Activated B cell treated with CpG ODN at 0.5 μM for 24 hours (primary cell): Measurements from ENCODE around the gene TNFAIP8. TPM values are rescaled to one million over a fixed set of nuclear protein-coding genes. Genes with fewer than 3 reads are reported as not detected.
A peak's percentile ranks its signal among the peaks of the same experiment; 100 is the strongest.

ENCODE experiments used
- ATAC-seq: fragments of 200-7000 bp; cut with Tn5 transposase; one replicate; pipeline ENCODE4 v1.10.0; 2021; ENCODE audit warnings: low read depth, mild to moderate bottlenecking, moderate library complexity
- CTCF ChIA-PET: fragments of 350-600 bp; sonication (Branson Sonifier 250); formaldehyde crosslinking; loops from one replicate; lab custom pipeline; 2021; ENCODE audit warnings: antibody characterized with exemption; lab: Charles Lee
- POLR2A ChIA-PET: fragments of 350-600 bp; sonication (Branson Sonifier 250); formaldehyde crosslinking; loops from one replicate; lab custom pipeline; 2021; ENCODE audit warnings: antibody characterized with exemption; lab: Charles Lee
- DNase-seq: peaks from one replicate; pipeline ENCODE4 v3.0.0; 2022
- H3K27ac Mint-ChIP-seq: one replicate; pipeline ENCODE4 v1.8.0; 2020; ENCODE audit warnings: mixed read lengths
- H3K27me3 Mint-ChIP-seq: one replicate; pipeline ENCODE4 v1.8.0; 2021; ENCODE audit warnings: mixed read lengths
- H3K36me3 Mint-ChIP-seq: one replicate; pipeline ENCODE4 v1.8.0; 2021; ENCODE audit warnings: low read depth, mixed read lengths
- H3K4me1 Mint-ChIP-seq: one replicate; pipeline ENCODE4 v1.8.0; 2021; ENCODE audit warnings: mixed read lengths
- H3K4me3 Mint-ChIP-seq: one replicate; pipeline ENCODE4 v1.8.0; 2020; ENCODE audit warnings: mild to moderate bottlenecking, mixed read lengths
- H3K9me3 Mint-ChIP-seq: one replicate; pipeline ENCODE4 v1.8.0; 2020; ENCODE audit warnings: mixed read lengths
- CTCF ChIP-seq: fragments of 200-600 bp; IDR thresholded peaks from one replicate; pipeline ENCODE4 v1.8.0; 2022; ENCODE audit warnings: antibody characterized with exemption, mild to moderate bottlenecking
- intact Hi-C: fragments of 100-400 bp; cut with micrococcal nuclease; formaldehyde crosslinking; loops from one replicate; pipeline ENCODE4 v1.15.1; 2024
- total RNA-seq: library from RNA; stranded (reverse); gene quantifications from 2 replicates; pipeline ENCODE4 v1.2.3, GENCODE V29; 2022

The TNFAIP8 gene
- total RNA-seq, 1 donor from 2014 or later: 135 TPM

GRCh38 chr5:119330367-119331183 is 25.2 kb upstream of the TNFAIP8 start:
- Mint-ChIP-seq H3K27me3 (no peaks in the 10 kb centered on the region), H3K4me1 (peaks cover 97% of the 10 kb centered on the region), H3K4me3 (no peak overlapping the region), H3K27ac (peak overlapping the region; percentile 71), H3K9me3 (no peaks in the 10 kb centered on the region), H3K36me3 (peaks cover 7% of the 10 kb centered on the region)
- POLR2A ChIA-PET: interaction anchor here (0.5 to 2.7 kb wide), 4 partner anchors 11 to 82 kb away, joined by 3 to 16 read pairs (median 3); no protein-coding TSS in a partner anchor
- CTCF ChIA-PET: interaction anchor here (0.7 to 1.7 kb wide), 4 partner anchors 10 to 105 kb away, joined by 3 to 4 read pairs (median 4); no protein-coding TSS in a partner anchor
- DNase-seq (no peak), ATAC-seq (no peak)
- intact Hi-C loops: loop anchor here (5.0 kb wide), 1 partner anchor 37 kb away; no protein-coding TSS in a partner anchor
- no peak for TF ChIP-seq CTCF

- TF ChIP-seq CTCF: no peak
- ChIA-PET POLR2A (interaction anchor here (0.6 to 18.3 kb wide), 6 partner anchors 7 to 81 kb away, joined by 3 to 388 read pairs (median 3); partner anchors contain the start of gene TNFAIP8), CTCF (interaction anchor here (0.9 to 1.7 kb wide), 5 partner anchors 9 to 104 kb away, joined by 3 to 13 read pairs (median 4); no protein-coding TSS in a partner anchor)
- peak overlapping the region; percentile 96 for H3K27ac Mint-ChIP-seq
- H3K27me3 Mint-ChIP-seq: no peaks in the 10 kb centered on the region
- intact Hi-C loops: loop anchor here (1.0 to 5.0 kb wide), 2 partner anchors 36 to 81 kb away; no protein-coding TSS in a partner anchor
- H3K9me3 Mint-ChIP-seq: no peaks in the 10 kb centered on the region
- ATAC-seq (no peak), DNase-seq (no peak)
- peaks cover 97% of the 10 kb centered on the region for H3K4me1 Mint-ChIP-seq
- H3K4me3 Mint-ChIP-seq: no peak overlapping the region
- H3K36me3 Mint-ChIP-seq: peaks cover 10% of the 10 kb centered on the region
These were observed 24.2 kb upstream of the TNFAIP8 start for GRCh38 chr5:119331566-119332095.

GRCh38 chr5:119332208-119332607 is 23.6 kb upstream of the TNFAIP8 start:
- Mint-ChIP-seq H3K27ac (peak overlapping the region; percentile 96), H3K4me3 (peak overlapping the region; percentile 71), H3K4me1 (peaks cover 97% of the 10 kb centered on the region), H3K36me3 (peaks cover 10% of the 10 kb centered on the region), H3K27me3 (no peaks in the 10 kb centered on the region), H3K9me3 (no peaks in the 10 kb centered on the region)
- POLR2A ChIA-PET: interaction anchor here (0.5 to 18.3 kb wide), 7 partner anchors 8 to 80 kb away, joined by 3 to 388 read pairs (median 3); partner anchors contain the start of gene TNFAIP8
- DNase-seq (no peak), ATAC-seq (no peak)
- CTCF ChIA-PET: interaction anchor here (0.9 to 1.7 kb wide), 6 partner anchors 9 to 344 kb away, joined by 3 to 13 read pairs (median 4); no protein-coding TSS in a partner anchor
- no peak for TF ChIP-seq CTCF
- intact Hi-C loops: loop anchor here (1.0 to 5.0 kb wide), 2 partner anchors 35 to 80 kb away; no protein-coding TSS in a partner anchor

- H3K27me3 Mint-ChIP-seq: no peaks in the 10 kb centered on the region
- TF ChIP-seq CTCF: no peak
- intact Hi-C loops: loop anchor here (1.0 to 5.0 kb wide), 4 partner anchors 8 to 79 kb away; no protein-coding TSS in a partner anchor
- peaks cover 10% of the 10 kb centered on the region for H3K36me3 Mint-ChIP-seq
- peak overlapping the region; percentile 96 for H3K27ac Mint-ChIP-seq
- ChIA-PET CTCF (interaction anchor here (1.0 to 1.7 kb wide), 4 partner anchors 10 to 345 kb away, joined by 3 to 13 read pairs (median 4); no protein-coding TSS in a partner anchor), POLR2A (interaction anchor here (0.5 to 18.3 kb wide), 7 partner anchors 9 to 65 kb away, joined by 3 to 388 read pairs (median 4); partner anchors contain the start of gene TNFAIP8)
- peak; percentile 21 for ATAC-seq
- DNase-seq: no peak
- peaks cover 98% of the 10 kb centered on the region for H3K4me1 Mint-ChIP-seq
- H3K4me3 Mint-ChIP-seq: peak overlapping the region; percentile 71
- H3K9me3 Mint-ChIP-seq: no peaks in the 10 kb centered on the region
These were observed 22.8 kb upstream of the TNFAIP8 start for GRCh38 chr5:119332978-119333401.
